Suprapubic skin (tissue), 4 donors: ENCODE measurements around the gene POLR1H.

ENCODE experiments used
- POLR2A ChIP-seq, 2 donors: fragments of 450-650 bp; IDR thresholded peaks; one replicate each; pipeline ENCODE4 v1.6.1; 2017; ENCODE audit warnings: antibody characterized with exemption in 2 of 2, mild to moderate bottlenecking in 2 of 2, moderate library complexity in 2 of 2
- POLR2AphosphoS5 ChIP-seq, 3 donors: sonication (generic); formaldehyde crosslinking; IDR thresholded peaks; one replicate each; pipeline ENCODE4 v1.6.1; 2017; ENCODE audit warnings: antibody characterized with exemption in 3 of 3

- TF ChIP-seq POLR2AphosphoS5 (IDR thresholded peaks at IDR 0.05) (no peak), POLR2A (IDR thresholded peaks at IDR 0.05) (no peak)
Measured at GRCh38 chr6:30022189-30022588, 38.9 kb upstream of the POLR1H start.
